IMR-90 (cell line): ENCODE results near the gene LYRM7. TPM values are rescaled to one million over a fixed set of nuclear protein-coding genes. Genes with fewer than 3 reads are reported as not detected.

Experiments
- ATAC-seq: fragments of 200-7000 bp; cut with Tn5 transposase; 2 replicates; pipeline ENCODE4 v1.9.1; 2020; ENCODE audit warnings: low read depth, mild to moderate bottlenecking, moderate library complexity
- BruUV-seq: library from RNA; stranded (reverse); fragments of 400-500 nt; replicated peaks from 2 replicates; lab custom pipeline; 2021; lab: Mats Ljungman, UMichigan
- CTCF ChIA-PET: fragments of 300-600 bp; formaldehyde crosslinking; extraction: SDS; loops from one replicate; lab custom pipeline; 2021; ENCODE audit warnings: antibody characterized with exemption; lab: Yijun Ruan, JAX
- POLR2A ChIA-PET: fragments of 300-600 bp; sonication (Branson Sonifier 250); formaldehyde crosslinking; loops from one replicate; lab custom pipeline; 2022; ENCODE audit warnings: antibody characterized with exemption; ENCODE audit not compliant: unreplicated experiment; lab: Charles Lee
- DNase-seq: peaks from one replicate; pipeline ENCODE4 v3.0.0; 2013
- H2AFZ ChIP-seq: replicated peaks from 2 replicates; pipeline ENCODE3; 2013; ENCODE audit warnings: low read length, mild to moderate bottlenecking; ENCODE audit not compliant: poor library complexity
- H2AK5ac ChIP-seq: 2 replicates; pipeline ENCODE4 v1.6.1; 2013; ENCODE audit warnings: low read depth, low read length, inconsistent platforms
- H2AK9ac ChIP-seq: replicated peaks from 2 replicates; pipeline ENCODE3; 2013; ENCODE audit warnings: mild to moderate bottlenecking, low read depth, low read length, moderate library complexity; ENCODE audit not compliant: poor library complexity
- H2BK120ac ChIP-seq: 2 replicates; pipeline ENCODE4 v1.6.1; 2013; ENCODE audit warnings: low read depth, low read length, inconsistent platforms
- H2BK15ac ChIP-seq: 3 replicates; pipeline ENCODE4 v1.6.1; 2013; ENCODE audit warnings: low read depth, low read length, inconsistent platforms
- H2BK20ac ChIP-seq: 2 replicates; pipeline ENCODE4 v1.6.1; 2013; ENCODE audit warnings: low read depth, mild to moderate bottlenecking, inconsistent platforms, low read length, moderate library complexity
- H2BK5ac ChIP-seq: 2 replicates; pipeline ENCODE4 v1.6.1; 2013; ENCODE audit warnings: mild to moderate bottlenecking, low read depth, low read length, inconsistent platforms; ENCODE audit not compliant: poor library complexity, severe bottlenecking
- H3K14ac ChIP-seq: replicated peaks from 2 replicates; pipeline ENCODE4 v1.6.1; 2013; ENCODE audit warnings: low read depth, low read length, inconsistent platforms
- H3K18ac ChIP-seq: 2 replicates; pipeline ENCODE4 v1.6.1; 2013; ENCODE audit warnings: low read depth, low read length, control low read depth
- H3K23ac ChIP-seq: 2 replicates; pipeline ENCODE4 v1.6.1; 2013; ENCODE audit warnings: low read depth, low read length, inconsistent platforms
- H3K27ac ChIP-seq: 2 replicates; pipeline ENCODE4 v1.5.1; 2013; ENCODE audit warnings: mild to moderate bottlenecking, control low read depth, low read length; ENCODE audit not compliant: insufficient read depth
- H3K27me3 ChIP-seq: 2 replicates; pipeline ENCODE4 v1.6.1; 2013; ENCODE audit warnings: low read length; ENCODE audit not compliant: control insufficient read depth, insufficient read depth
- H3K36me3 ChIP-seq: 2 replicates; pipeline ENCODE4 v1.6.1; 2013; ENCODE audit warnings: low read length, mixed read lengths; ENCODE audit not compliant: control insufficient read depth, insufficient read depth
- H3K4ac ChIP-seq: 2 replicates; pipeline ENCODE4 v1.6.1; 2013; ENCODE audit warnings: low read depth, low read length, inconsistent platforms
- H3K4me1 ChIP-seq: 2 replicates; pipeline ENCODE4 v1.6.1; 2013; ENCODE audit warnings: low read length, mixed read lengths; ENCODE audit not compliant: control insufficient read depth, insufficient read depth
- H3K4me2 ChIP-seq: 2 replicates; pipeline ENCODE4 v1.6.1; 2013; ENCODE audit warnings: low read depth, mild to moderate bottlenecking, control low read depth, low read length, moderate library complexity
- H3K4me3 ChIP-seq: 2 replicates; pipeline ENCODE4 v1.5.1; 2013; ENCODE audit warnings: low read depth, mild to moderate bottlenecking, control low read depth, low read length, moderate library complexity; ENCODE audit not compliant: insufficient read depth
- H3K56ac ChIP-seq: 2 replicates; pipeline ENCODE4 v1.6.1; 2013; ENCODE audit warnings: low read length, inconsistent platforms; ENCODE audit not compliant: insufficient read depth; ENCODE audit errors: extremely low read depth
- H3K79me1 ChIP-seq, 2 experiments: 2 replicates each; pipeline ENCODE4 v1.6.1; 2013; ENCODE audit warnings: low read length in 2 of 2, inconsistent platforms in 1 of 2, low read depth in 1 of 2
- H3K9ac ChIP-seq: 2 replicates; pipeline ENCODE4 v1.6.1; 2013; ENCODE audit warnings: low read depth, low read length, control low read depth
- H3K9me1 ChIP-seq: 2 replicates; pipeline ENCODE4 v1.6.1; 2013; ENCODE audit warnings: low read length, inconsistent platforms; ENCODE audit not compliant: insufficient read depth
- H3K9me3 ChIP-seq: 2 replicates; pipeline ENCODE4 v1.6.1; 2013; ENCODE audit warnings: low read length; ENCODE audit not compliant: control insufficient read depth, insufficient read depth
- H4K20me1 ChIP-seq: 2 replicates; pipeline ENCODE4 v1.6.1; 2013; ENCODE audit warnings: low read length, inconsistent platforms; ENCODE audit not compliant: insufficient read depth
- H4K5ac ChIP-seq: 2 replicates; pipeline ENCODE4 v1.6.1; 2013; ENCODE audit warnings: mild to moderate bottlenecking, low read depth, low read length, control low read depth
- H4K8ac ChIP-seq, 2 experiments: 2 replicates each; pipeline ENCODE4 v1.6.1; 2013; ENCODE audit warnings: low read depth in 2 of 2, low read length in 2 of 2, control low read depth in 1 of 2, inconsistent platforms in 1 of 2
- H4K91ac ChIP-seq: 2 replicates; pipeline ENCODE4 v1.6.1; 2013; ENCODE audit warnings: low read depth, low read length, inconsistent platforms; ENCODE audit not compliant: insufficient read depth
- ELK1 ChIP-seq: fragments of 150-350 bp; IDR thresholded peaks from 2 replicates; pipeline ENCODE4 v1.6.1; 2016; ENCODE audit warnings: low read depth, mild to moderate bottlenecking, low read length, moderate library complexity, borderline replicate concordance
- MAZ ChIP-seq: IDR thresholded peaks from 2 replicates; pipeline ENCODE4 v1.6.1; 2012; ENCODE audit warnings: low read depth, mild to moderate bottlenecking, low read length, improper control_type of control experiment, moderate library complexity, borderline replicate concordance
- WGBS, 2 experiments: methylation state at CpG; one replicate each; pipeline versions ENCODE4 v1.1.5 to v1.1.7; 2013; ENCODE audit warnings: missing lambda C conversion rate in 2 of 2; ENCODE audit not compliant: insufficient read length in 1 of 2; ENCODE audit errors: extremely low coverage in 2 of 2; 5-methylcytosine and 5-hydroxymethylcytosine counted together
- dilution Hi-C: fragments of 300-500 bp; cut with HindIII; formaldehyde crosslinking; loops from one replicate; pipeline ENCODE4 v1.14.3; 2018; ENCODE audit warnings: low sequenced_read_pairs; ENCODE audit not compliant: unreplicated experiment
- in situ Hi-C: fragments of 300-500 bp; cut with MboI; formaldehyde crosslinking; loops from 3 replicates; pipeline ENCODE4 v1.14.3; 2019; ENCODE audit warnings: low sequenced_read_pairs, inconsistent platforms, mixed read lengths
- intact Hi-C: fragments of 100-400 bp; cut with micrococcal nuclease; formaldehyde crosslinking; loops from 2 replicates; pipeline ENCODE4 v1.10.0; 2022
- polyA plus RNA-seq, 3 experiments: library from polyadenylated mRNA; depleted of rRNA; stranded (reverse); fragments of >200 nt; gene quantifications; 2 replicates each; pipeline ENCODE4 v1.2.3, GENCODE V29; 2012; ENCODE audit warnings: low replicate concordance in 1 of 3
- total RNA-seq: library from RNA; depleted of rRNA; stranded (reverse); fragments of >200 nt; gene quantifications from 2 replicates; pipeline ENCODE4 v1.2.3, GENCODE V29; 2012

LYRM7 gene
- total and polyA plus RNA-seq, 2 of the 4 experiments (the other 2 are of a cell fraction) = 2.5 to 3.4 TPM

- TF ChIP-seq MAZ = no peak
Observed at GRCh38 chr5:131224387-131225201, 53.9 kb downstream of the LYRM7 start (continued).

- H4K5ac ChIP-seq = no peak overlapping the region
Observed at GRCh38 chr5:131225282-131225974, 54.7 kb downstream of the LYRM7 start.

More at GRCh38 chr5:131225282-131225974, 54.7 kb downstream of the LYRM7 start:
- no peak overlapping the region for H4K8ac ChIP-seq
- peaks cover 5% of the 10 kb centered on the region for H3K4me1 ChIP-seq
- no peak overlapping the region for H3K9ac ChIP-seq
- no peak overlapping the region for H3K4me2 ChIP-seq
- no peaks in the 10 kb centered on the region for H4K20me1 ChIP-seq
- H3K27ac ChIP-seq = no peak overlapping the region
- no peaks in the 10 kb centered on the region for H3K79me1 ChIP-seq
- BruUV-seq = no TSS peak
- H4K91ac ChIP-seq = no peak overlapping the region
- dilution Hi-C loops (no loop called here), in situ Hi-C loops (no loop called here), intact Hi-C loops (no loop called here)
- H2BK5ac ChIP-seq = no peak overlapping the region
- no peak overlapping the region for H3K4me3 ChIP-seq
- no peak overlapping the region for H3K4ac ChIP-seq
- H2AK9ac ChIP-seq = no peak overlapping the region
- no peak for ATAC-seq
- no peak overlapping the region for H3K14ac ChIP-seq
- H2AK5ac ChIP-seq = no peak overlapping the region
- no peaks in the 10 kb centered on the region for H3K9me3 ChIP-seq
- no peak overlapping the region for H2AFZ ChIP-seq
- H3K56ac ChIP-seq = no peak overlapping the region
- DNase-seq = no peak
- ChIA-PET CTCF (interaction anchor here (0.5 kb wide), 1 partner anchor 11 kb away, joined by 3 read pairs; no protein-coding TSS in a partner anchor), POLR2A (no interaction called here)
- H2BK20ac ChIP-seq = no peak overlapping the region
- WGBS, 2 experiments = 100% methylated on average over 1 of the region's 4 CpGs; no CpG with 5 or more reads in 1 of the 2 experiments
- H3K27me3 ChIP-seq = no peaks in the 10 kb centered on the region
- TF ChIP-seq MAZ = no peak
- TF ChIP-seq ELK1 = no peak
- H3K36me3 ChIP-seq = no peaks in the 10 kb centered on the region
- no peak overlapping the region for H3K23ac ChIP-seq
- no peak overlapping the region for H3K18ac ChIP-seq
- no peaks in the 10 kb centered on the region for H3K9me1 ChIP-seq
- H2BK15ac ChIP-seq = no peak overlapping the region
- no peak overlapping the region for H2BK120ac ChIP-seq
